Adrenal gland (tissue), 5 donors: ENCODE data around the gene LMBRD2.

ENCODE experiments used
- CTCF ChIP-seq, 6 experiments: fragments of 450-650 bp in 4 of 6; fragments of 200-600 bp in 2 of 6; sonication (generic) in 1 of 6; IDR thresholded peaks; 1 replicate in 5 of 6; 2 replicates in 1 of 6; pipeline versions ENCODE4 v1.5.1 to v1.8.0; 2016 to 2021; ENCODE audit warnings: antibody characterized with exemption in 6 of 6, mild to moderate bottlenecking in 2 of 6, moderate library complexity in 1 of 6
- POLR2A ChIP-seq, 2 donors: fragments of 450-650 bp; IDR thresholded peaks; one replicate each; pipeline ENCODE4 v1.6.1; 2017; ENCODE audit warnings: antibody characterized with exemption in 2 of 2, mild to moderate bottlenecking in 2 of 2, moderate library complexity in 1 of 2
- donor health status: DM: no; HTN: no; CAD: no.

DNA sequence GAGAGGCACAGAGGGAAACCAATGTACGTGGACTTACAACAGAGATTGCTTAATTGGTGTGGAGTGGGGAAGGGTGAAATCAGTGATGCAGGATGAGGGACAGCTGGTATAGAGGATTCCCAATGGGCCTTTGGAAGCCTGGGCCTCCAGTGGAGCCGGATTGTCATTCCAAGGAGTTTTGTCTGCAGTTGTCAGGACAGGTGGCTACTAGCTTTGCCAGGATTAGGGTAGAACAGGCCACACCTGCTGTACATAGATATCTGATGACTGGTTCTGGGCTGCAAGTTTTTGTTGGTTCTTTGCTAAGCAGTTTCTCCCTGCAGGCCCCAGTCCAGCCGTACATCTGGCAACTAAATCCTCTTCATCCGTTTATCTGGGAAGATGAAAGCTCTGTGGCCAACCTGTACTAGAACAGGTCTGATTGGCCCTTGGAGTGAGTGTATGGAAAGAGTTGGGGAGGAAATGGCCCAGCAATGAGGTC is 4.5 kb upstream of the LMBRD2 start:
- no peak for TF ChIP-seq CTCF (IDR thresholded peaks at IDR 0.05)
- no peak for TF ChIP-seq POLR2A (IDR thresholded peaks at IDR 0.05)
